Measurements from ENCODE around the gene PRRC2C. TPM values are rescaled to one million over a fixed set of nuclear protein-coding genes. Genes with fewer than 3 reads are reported as not detected.
"Not testable (repeated sequence)": the region's sequence is repeated elsewhere in the genome, so short reads cannot be mapped to it uniquely, and the experiment has no call there.

The PRRC2C gene
- total RNA-seq, 4 donors from 2014 or later = 59.7 to 114 (median 88.0) TPM

DNA sequence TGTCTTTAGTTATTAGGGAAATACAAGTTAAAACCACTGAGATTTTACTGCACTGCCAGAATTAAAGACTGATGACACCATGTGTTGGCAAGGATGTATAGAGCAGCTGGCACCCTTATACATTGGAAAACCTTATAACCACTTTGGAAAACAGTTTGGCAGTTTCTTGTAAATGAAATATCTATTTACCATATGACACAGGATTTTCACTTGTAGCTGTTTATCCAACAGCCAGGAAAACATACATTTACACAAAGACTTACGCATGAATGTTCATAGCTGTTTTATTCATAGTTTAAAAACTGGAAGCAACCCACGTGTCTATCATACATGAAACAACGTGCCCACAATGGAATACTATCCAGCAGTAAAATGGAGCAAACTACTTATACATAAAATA is 45.3 kb downstream of the PRRC2C start:
- DNase-seq = no peak
- Histone ChIP-seq H3K9me3 (no peaks in the 10 kb centered on the region), H3K27me3 (no peaks in the 10 kb centered on the region), H3K36me3 (peaks cover 25 to 98% (median 26%) of the 10 kb centered on the region in 3 donors), H3K4me1 (no peaks in the 10 kb centered on the region), H3K4me3 (no peak overlapping the region), H3K27ac (no peak overlapping the region)
- WGBS, 2 donors = 28 to 31% methylated on average over 3 of the region's 3 CpGs
- TF ChIP-seq CTCF (IDR thresholded peaks at IDR 0.05) = no peak
- TF ChIP-seq POLR2A (IDR thresholded peaks at IDR 0.05) = no peak
- intact Hi-C loops (cut with DNase I) = no loop called here

DNA sequence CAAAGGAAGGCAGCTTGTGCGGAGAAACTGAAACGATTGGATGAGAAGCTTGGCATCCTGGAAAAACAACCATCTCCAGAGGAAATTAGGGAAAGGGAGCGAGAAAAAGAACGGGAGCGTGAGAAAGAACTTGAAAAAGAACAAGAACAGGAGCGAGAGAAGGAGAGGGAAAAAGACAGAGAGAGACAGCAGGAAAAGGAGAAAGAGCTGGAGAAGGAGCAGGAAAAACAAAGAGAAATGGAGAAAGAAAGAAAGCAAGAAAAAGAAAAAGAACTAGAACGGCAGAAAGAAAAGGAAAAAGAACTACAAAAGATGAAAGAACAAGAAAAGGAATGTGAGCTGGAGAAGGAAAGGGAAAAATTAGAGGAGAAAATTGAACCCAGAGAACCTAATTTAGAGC is 47.2 kb downstream of the PRRC2C start:
- no peaks in the 10 kb centered on the region for H3K4me1 ChIP-seq
- H3K27ac ChIP-seq = no peak overlapping the region
- no peaks in the 10 kb centered on the region for H3K9me3 ChIP-seq
- no peak overlapping the region for H3K4me3 ChIP-seq
- 92 to 93% methylated on average over 7 of the region's 7 CpGs for WGBS, 2 donors
- DNase-seq = no peak
- H3K36me3 ChIP-seq = peaks cover 20 to 98% (median 37%) of the 10 kb centered on the region in 3 donors
- intact Hi-C loops (cut with DNase I) = no loop called here
- no peaks in the 10 kb centered on the region for H3K27me3 ChIP-seq
- no peak for TF ChIP-seq CTCF (IDR thresholded peaks at IDR 0.05)
- no peak for TF ChIP-seq POLR2A (IDR thresholded peaks at IDR 0.05)

DNA sequence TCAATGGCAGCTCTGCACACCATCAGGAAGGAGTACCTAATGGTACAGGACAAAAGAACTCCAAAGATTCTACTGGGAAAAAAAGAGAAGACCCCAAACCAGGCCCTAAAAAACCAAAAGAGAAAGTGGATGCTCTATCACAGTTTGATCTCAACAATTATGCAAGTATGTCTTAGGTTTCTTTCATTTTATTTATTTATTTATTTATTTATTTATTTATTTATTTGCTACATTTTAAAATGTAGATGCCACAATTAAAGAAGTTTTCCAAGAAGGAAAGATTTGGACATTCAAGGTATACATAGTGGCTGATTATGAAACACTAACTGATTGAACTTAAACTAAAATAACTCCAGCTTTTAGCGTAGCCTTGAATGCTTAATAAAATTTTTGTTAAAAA is 60.2 kb downstream of the PRRC2C start:
- no peak overlapping the region for H3K27ac ChIP-seq
- 96 to 100% methylated on average over 1 of the region's 1 CpG for WGBS, 2 donors
- DNase-seq = no peak
- peaks cover 15 to 100% (median 27%) of the 10 kb centered on the region in 3 donors for H3K36me3 ChIP-seq
- H3K27me3 ChIP-seq = no peaks in the 10 kb centered on the region
- H3K4me1 ChIP-seq = peaks cover 0 to 15% (median 0%) of the 10 kb centered on the region in 3 donors
- H3K9me3 ChIP-seq = no peaks in the 10 kb centered on the region
- intact Hi-C loops (cut with DNase I) = no loop called here
- TF ChIP-seq CTCF (IDR thresholded peaks at IDR 0.05) = no peak
- TF ChIP-seq POLR2A (IDR thresholded peaks at IDR 0.05) = no peak
- no peak overlapping the region for H3K4me3 ChIP-seq

GRCh38 chr1:171550050-171550449 is 64.7 kb downstream of the PRRC2C start:
- intact Hi-C loops (cut with DNase I) = no loop called here
- no peak overlapping the region for H3K4me3 ChIP-seq
- peaks cover 0 to 99% (median 9%) of the 10 kb centered on the region in 3 donors for H3K36me3 ChIP-seq
- DNase-seq = no peak
- H3K9me3 ChIP-seq = no peaks in the 10 kb centered on the region
- no peaks in the 10 kb centered on the region for H3K27me3 ChIP-seq
- WGBS, 2 donors = 42 to 46% methylated on average over 3 of the region's 3 CpGs
- TF ChIP-seq POLR2A (IDR thresholded peaks at IDR 0.05) (no peak), CTCF (IDR thresholded peaks at IDR 0.05) (no peak)
- H3K4me1 ChIP-seq = peaks cover 0 to 15% (median 0%) of the 10 kb centered on the region in 3 donors
- H3K27ac ChIP-seq = peak overlapping the region in 1 of 4 donors; percentile 1

DNA sequence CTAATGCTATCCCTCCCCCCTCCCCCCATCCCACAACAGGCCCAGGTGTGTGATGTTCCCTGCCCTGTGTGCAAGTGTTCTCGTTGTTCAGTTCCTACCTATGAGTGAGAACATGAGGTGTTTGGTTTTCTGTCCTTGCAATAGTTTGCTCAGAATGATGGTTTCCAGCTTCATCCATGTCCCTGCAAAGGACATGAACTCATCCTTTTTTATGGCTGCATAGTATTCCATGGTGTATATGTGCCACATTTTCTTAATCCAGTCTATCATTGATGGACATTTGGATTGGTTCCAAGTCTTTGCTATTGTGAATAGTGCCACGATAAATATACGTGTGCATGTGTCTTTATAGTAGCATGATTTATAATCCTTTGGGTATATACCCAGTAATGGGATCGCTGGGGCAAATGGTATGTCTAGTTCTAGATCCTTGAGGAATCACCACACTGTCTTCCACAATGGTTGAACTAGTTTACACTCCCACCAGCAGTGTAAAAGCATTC is 65.3 kb downstream of the PRRC2C start:
- H3K27ac ChIP-seq; H3K9me3 ChIP-seq; H3K4me3 ChIP-seq; H3K27me3 ChIP-seq; intact Hi-C loops (cut with DNase I); DNase-seq: not testable (repeated sequence)
- peaks cover 0 to 99% (median 9%) of the 10 kb centered on the region in 3 donors for H3K36me3 ChIP-seq
- 85 to 94% methylated on average over 4 of the region's 4 CpGs for WGBS, 2 donors
- peaks cover 0 to 15% (median 0%) of the 10 kb centered on the region in 3 donors for H3K4me1 ChIP-seq

GRCh38 chr1:171553960-171554359 is 68.6 kb downstream of the PRRC2C start:
- Histone ChIP-seq H3K36me3 (peaks cover 9 to 99% (median 33%) of the 10 kb centered on the region in 3 donors), H3K4me1 (peaks cover 0 to 15% (median 0%) of the 10 kb centered on the region in 3 donors)
- intact Hi-C loops (cut with DNase I); H3K27me3 ChIP-seq; H3K9me3 ChIP-seq; DNase-seq; H3K27ac ChIP-seq; H3K4me3 ChIP-seq: not testable (repeated sequence)
- 92 to 100% methylated on average over 1 of the region's 1 CpG for WGBS, 2 donors
